Measurements from ENCODE around the gene LPP. TPM values are rescaled to one million over a fixed set of nuclear protein-coding genes. Genes with fewer than 3 reads are reported as not detected.
A peak's percentile ranks its signal among the peaks of the same experiment; 100 is the strongest.

The LPP gene
- total RNA-seq, 4 donors from 2014 or later: 207 to 592 (median 406) TPM

- DNase-seq: no peak
- no peaks in the 10 kb centered on the region for H3K36me3 ChIP-seq
- peak overlapping the region in 3 of 4 donors; percentile 2 to 33 (median 6) for H3K27ac ChIP-seq
- in situ Hi-C loops (cut with MboI; ENCODE audit: low pct_ligation_motif_present in 1 of 4, low pct_unique_long_range_greater_than_20kb in 1 of 4, low sequenced_read_pairs in 3 of 4): no loop called here
- intact Hi-C loops (cut with DNase I; ENCODE audit: low total_unique reads): no loop called here
- H3K9me3 ChIP-seq: no peaks in the 10 kb centered on the region
- WGBS, 2 donors (ENCODE audit: low coverage in 1 of 2): 93 to 99% methylated on average over 3 of the region's 3 CpGs
- no peak overlapping the region for H3K4me3 ChIP-seq
- no peaks in the 10 kb centered on the region for H3K27me3 ChIP-seq
- H3K4me1 ChIP-seq: peaks cover 0 to 21% (median 8%) of the 10 kb centered on the region in 4 donors
- TF ChIP-seq POLR2A (IDR thresholded peaks at IDR 0.05) (no peak), POLR2AphosphoS5 (IDR thresholded peaks at IDR 0.05) (no peak)
Observed at GRCh38 chr3:188369526-188369925, 215.6 kb downstream of the LPP start.

- peak overlapping the region in 3 of 4 donors; percentile 2 to 33 (median 6) for H3K27ac ChIP-seq
- DNase-seq: no peak
- WGBS, 2 donors (ENCODE audit: low coverage in 1 of 2): 85 to 87% methylated on average over 7 to 15 of the region's 15 CpGs
Observed at GRCh38 chr3:188370081-188370830, 216.3 kb downstream of the LPP start.

GRCh38 chr3:188378786-188379185 lies 224.8 kb downstream of the LPP start:
- H3K9me3 ChIP-seq: no peaks in the 10 kb centered on the region
- WGBS, 2 donors (ENCODE audit: low coverage in 1 of 2): 74 to 88% methylated on average over 2 to 4 of the region's 4 CpGs

More at GRCh38 chr3:188370081-188370830, 216.3 kb downstream of the LPP start:
- H3K4me1 ChIP-seq: peaks cover 0 to 15% (median 5%) of the 10 kb centered on the region in 4 donors
- H3K27me3 ChIP-seq: no peaks in the 10 kb centered on the region
- intact Hi-C loops (cut with DNase I; ENCODE audit: low total_unique reads): loop anchor here (5.0 kb wide), 1 partner anchor 318 kb away; no protein-coding TSS in a partner anchor
- no peak overlapping the region for H3K4me3 ChIP-seq
- H3K36me3 ChIP-seq: no peaks in the 10 kb centered on the region
- H3K9me3 ChIP-seq: no peaks in the 10 kb centered on the region
- no peak for TF ChIP-seq POLR2A (IDR thresholded peaks at IDR 0.05)
- TF ChIP-seq POLR2AphosphoS5 (IDR thresholded peaks at IDR 0.05): no peak
- TF ChIP-seq EP300 (IDR thresholded peaks at IDR 0.05; ENCODE audit: low read depth): no peak
- no peak for TF ChIP-seq CTCF (IDR thresholded peaks at IDR 0.05)
- in situ Hi-C loops (cut with MboI; ENCODE audit: low pct_ligation_motif_present in 1 of 4, low pct_unique_long_range_greater_than_20kb in 1 of 4, low sequenced_read_pairs in 3 of 4): no loop called here

GRCh38 chr3:188380252-188380651 lies 226.3 kb downstream of the LPP start:
- no peak for DNase-seq
- Histone ChIP-seq H3K36me3 (no peaks in the 10 kb centered on the region), H3K27me3 (no peaks in the 10 kb centered on the region), H3K27ac (peak overlapping the region in 3 of 4 donors; percentile 17 to 27 (median 21)), H3K4me1 (peaks cover 2 to 38% (median 23%) of the 10 kb centered on the region in 4 donors), H3K4me3 (no peak overlapping the region), H3K9me3 (no peaks in the 10 kb centered on the region)
- WGBS, 2 donors (ENCODE audit: low coverage in 1 of 2): 53 to 54% methylated on average over 2 of the region's 2 CpGs
- TF ChIP-seq POLR2A (IDR thresholded peaks at IDR 0.05): no peak
- no peak for TF ChIP-seq POLR2AphosphoS5 (IDR thresholded peaks at IDR 0.05)
- no peak for TF ChIP-seq CTCF (IDR thresholded peaks at IDR 0.05)
- TF ChIP-seq EP300 (IDR thresholded peaks at IDR 0.05; ENCODE audit: low read depth): no peak
- in situ Hi-C loops (cut with MboI; ENCODE audit: low pct_ligation_motif_present in 1 of 4, low pct_unique_long_range_greater_than_20kb in 1 of 4, low sequenced_read_pairs in 3 of 4) (no loop called here), intact Hi-C loops (cut with DNase I; ENCODE audit: low total_unique reads) (no loop called here)

More at GRCh38 chr3:188378786-188379185, 224.8 kb downstream of the LPP start:
- intact Hi-C loops (cut with DNase I; ENCODE audit: low total_unique reads): no loop called here
- no peaks in the 10 kb centered on the region for H3K36me3 ChIP-seq
- peak overlapping the region in 2 of 4 donors; percentile 17 to 29 for H3K27ac ChIP-seq
- H3K27me3 ChIP-seq: no peaks in the 10 kb centered on the region
- H3K4me3 ChIP-seq: no peak overlapping the region
- in situ Hi-C loops (cut with MboI; ENCODE audit: low pct_ligation_motif_present in 1 of 4, low pct_unique_long_range_greater_than_20kb in 1 of 4, low sequenced_read_pairs in 3 of 4): no loop called here
- peaks cover 2 to 34% (median 21%) of the 10 kb centered on the region in 4 donors for H3K4me1 ChIP-seq
- peak in 1 of 3 donors; percentile 28 for TF ChIP-seq POLR2AphosphoS5 (IDR thresholded peaks at IDR 0.05)
- no peak for TF ChIP-seq POLR2A (IDR thresholded peaks at IDR 0.05)
- peak; percentile 41 for DNase-seq

- H3K36me3 ChIP-seq: no peaks in the 10 kb centered on the region
Observed at GRCh38 chr3:188380722-188381121, 226.8 kb downstream of the LPP start.

More at GRCh38 chr3:188380722-188381121, 226.8 kb downstream of the LPP start:
- in situ Hi-C loops (cut with MboI; ENCODE audit: low pct_ligation_motif_present in 1 of 4, low pct_unique_long_range_greater_than_20kb in 1 of 4, low sequenced_read_pairs in 3 of 4): no loop called here
- H3K9me3 ChIP-seq: no peaks in the 10 kb centered on the region
- no peak overlapping the region for H3K4me3 ChIP-seq
- H3K4me1 ChIP-seq: peaks cover 2 to 43% (median 24%) of the 10 kb centered on the region in 4 donors
- intact Hi-C loops (cut with DNase I; ENCODE audit: low total_unique reads): no loop called here
- TF ChIP-seq CTCF (IDR thresholded peaks at IDR 0.05) (no peak), EP300 (IDR thresholded peaks at IDR 0.05; ENCODE audit: low read depth) (no peak), POLR2AphosphoS5 (IDR thresholded peaks at IDR 0.05) (no peak), POLR2A (IDR thresholded peaks at IDR 0.05) (no peak)
- no peak for DNase-seq
- H3K27me3 ChIP-seq: no peaks in the 10 kb centered on the region
- peak overlapping the region in 3 of 4 donors; percentile 17 to 27 (median 21) for H3K27ac ChIP-seq
